Endothelial cell (in vitro differentiated cells): Measurements from ENCODE around the gene MS4A2. TPM values are rescaled to one million over a fixed set of nuclear protein-coding genes. Genes with fewer than 3 reads are reported as not detected.
"Not testable (repeated sequence)": the region's sequence is repeated elsewhere in the genome, so short reads cannot be mapped to it uniquely, and the experiment has no call there.

Experiments used
- DNase-seq: peaks from one replicate; pipeline ENCODE4 v3.0.0; 2021; ENCODE audit warnings: low spot score
- H3K27ac Mint-ChIP-seq: one replicate; pipeline ENCODE4 v1.8.0; 2021; ENCODE audit warnings: mixed read lengths, inconsistent platforms; ENCODE audit not compliant: unreplicated experiment
- H3K27me3 Mint-ChIP-seq: one replicate; pipeline ENCODE4 v1.8.0; 2021; ENCODE audit warnings: mild to moderate bottlenecking, moderate library complexity, mixed read lengths, inconsistent platforms; ENCODE audit not compliant: unreplicated experiment
- H3K36me3 Mint-ChIP-seq: one replicate; pipeline ENCODE4 v1.8.0; 2021; ENCODE audit warnings: mild to moderate bottlenecking, low read depth, mixed read lengths, inconsistent platforms; ENCODE audit not compliant: unreplicated experiment
- H3K4me1 Mint-ChIP-seq: one replicate; pipeline ENCODE4 v1.8.0; 2021; ENCODE audit warnings: mild to moderate bottlenecking, mixed read lengths, inconsistent platforms; ENCODE audit not compliant: unreplicated experiment
- H3K4me3 Mint-ChIP-seq: one replicate; pipeline ENCODE4 v1.8.0; 2021; ENCODE audit warnings: mild to moderate bottlenecking, mixed read lengths, inconsistent platforms; ENCODE audit not compliant: unreplicated experiment
- H3K9me3 Mint-ChIP-seq: one replicate; pipeline ENCODE4 v1.8.0; 2021; ENCODE audit warnings: mixed read lengths, inconsistent platforms; ENCODE audit not compliant: unreplicated experiment
- CTCF ChIP-seq: fragments of 200-600 bp; sonication (generic); IDR thresholded peaks from one replicate; pipeline ENCODE4 v1.5.0; 2021; ENCODE audit warnings: antibody characterized with exemption; ENCODE audit not compliant: unreplicated experiment
- total RNA-seq: library from RNA; stranded (reverse); fragmentation: NEBNext Ultra II Directional; extraction: Animal tissue kit (Norgen Biotek cat#: 25700); gene quantifications from one replicate; pipeline ENCODE4 v1.2.1, GENCODE V29; 2021; ENCODE audit not compliant: unreplicated experiment

The MS4A2 gene
- total RNA-seq, 1 donor from 2014 or later = 0.10 TPM

- DNase-seq = no peak
- Mint-ChIP-seq H3K27me3 (no peaks in the 10 kb centered on the region), H3K4me1 (peaks cover 22% of the 10 kb centered on the region), H3K4me3 (no peak overlapping the region), H3K27ac (no peak overlapping the region), H3K36me3 (no peaks in the 10 kb centered on the region), H3K9me3 (no peaks in the 10 kb centered on the region)
- TF ChIP-seq CTCF = no peak
Measured at GRCh38 chr11:60100516-60100915, 12.1 kb downstream of the MS4A2 start.

- DNase-seq, H3K9me3 Mint-ChIP-seq, H3K36me3 Mint-ChIP-seq, H3K4me3 Mint-ChIP-seq, H3K27me3 Mint-ChIP-seq, H3K27ac Mint-ChIP-seq: not testable (repeated sequence)
- peaks cover 22% of the 10 kb centered on the region for H3K4me1 Mint-ChIP-seq
Measured at GRCh38 chr11:60101368-60101767, 12.9 kb downstream of the MS4A2 start.

GRCh38 chr11:60104471-60105115, 16.1 kb downstream of the MS4A2 start:
- DNase-seq, H3K36me3 Mint-ChIP-seq, H3K9me3 Mint-ChIP-seq, H3K4me3 Mint-ChIP-seq, H3K27me3 Mint-ChIP-seq, H3K27ac Mint-ChIP-seq: not testable (repeated sequence)
- peaks cover 15% of the 10 kb centered on the region for H3K4me1 Mint-ChIP-seq

- H3K36me3 Mint-ChIP-seq, H3K4me1 Mint-ChIP-seq: not testable (repeated sequence)
Measured at GRCh38 chr11:60108631-60109030, 20.2 kb downstream of the MS4A2 start.

GRCh38 chr11:60111793-60112192, 23.3 kb downstream of the MS4A2 start:
- no peak overlapping the region for H3K4me3 Mint-ChIP-seq
- no peaks in the 10 kb centered on the region for H3K36me3 Mint-ChIP-seq
- H3K9me3 Mint-ChIP-seq = no peaks in the 10 kb centered on the region
- no peaks in the 10 kb centered on the region for H3K4me1 Mint-ChIP-seq
- no peak for DNase-seq
- no peak overlapping the region for H3K27ac Mint-ChIP-seq
- no peak for TF ChIP-seq CTCF
- H3K27me3 Mint-ChIP-seq = no peaks in the 10 kb centered on the region

More at GRCh38 chr11:60108631-60109030, 20.2 kb downstream of the MS4A2 start:
- H3K27ac Mint-ChIP-seq, DNase-seq, H3K4me3 Mint-ChIP-seq, H3K27me3 Mint-ChIP-seq, H3K9me3 Mint-ChIP-seq: not testable (repeated sequence)

- H3K4me1 Mint-ChIP-seq = no peaks in the 10 kb centered on the region
- no peaks in the 10 kb centered on the region for H3K9me3 Mint-ChIP-seq
- H3K27ac Mint-ChIP-seq = no peak overlapping the region
- H3K27me3 Mint-ChIP-seq = no peaks in the 10 kb centered on the region
- no peaks in the 10 kb centered on the region for H3K36me3 Mint-ChIP-seq
- TF ChIP-seq CTCF = no peak
- DNase-seq = no peak
- no peak overlapping the region for H3K4me3 Mint-ChIP-seq
Measured at GRCh38 chr11:60116996-60117790, 28.7 kb downstream of the MS4A2 start.
